Aorta (tissue), 5 donors: Measurements from ENCODE around the gene AUNIP. TPM values are rescaled to one million over a fixed set of nuclear protein-coding genes. Genes with fewer than 3 reads are reported as not detected.

Experiments used
- ATAC-seq: fragments of 200-7000 bp; cut with Tn5 transposase; one replicate; pipeline ENCODE4 v1.9.1; 2022; ENCODE audit warnings: moderate library complexity; ENCODE audit not compliant: low FRiP score
- DNase-seq, 2 donors: peaks; one replicate each; pipeline ENCODE4 v3.0.0-alpha.2; 2020
- H3K27ac ChIP-seq, 2 donors: one replicate each; pipeline ENCODE4 v1.5.1; 2013; ENCODE audit warnings: low read length in 2 of 2, mild to moderate bottlenecking in 2 of 2, moderate library complexity in 2 of 2, control low read depth in 1 of 2, inconsistent platforms in 1 of 2, low read depth in 1 of 2
- H3K27me3 ChIP-seq, 2 donors: one replicate each; pipeline ENCODE4 v1.6.1; 2013; ENCODE audit warnings: control low read depth in 1 of 2, low read length in 1 of 2, mild to moderate bottlenecking in 1 of 2, moderate library complexity in 1 of 2; ENCODE audit not compliant: insufficient read depth in 2 of 2, control insufficient read depth in 1 of 2
- H3K36me3 ChIP-seq, 2 donors: one replicate each; pipeline ENCODE4 v1.6.1; 2013; ENCODE audit warnings: control low read depth in 1 of 2, low read length in 1 of 2, mild to moderate bottlenecking in 1 of 2; ENCODE audit not compliant: insufficient read depth in 2 of 2, control insufficient read depth in 1 of 2
- H3K4me1 ChIP-seq, 2 donors: one replicate each; pipeline ENCODE4 v1.6.1; 2013; ENCODE audit warnings: low read length in 2 of 2, control low read depth in 1 of 2, mild to moderate bottlenecking in 1 of 2, moderate library complexity in 1 of 2; ENCODE audit not compliant: insufficient read depth in 2 of 2, control insufficient read depth in 1 of 2
- H3K4me3 ChIP-seq, 2 donors: one replicate each; pipeline ENCODE4 v1.5.1; 2013; ENCODE audit warnings: low read length in 2 of 2, control low read depth in 1 of 2, mild to moderate bottlenecking in 1 of 2
- H3K9me3 ChIP-seq: one replicate; pipeline ENCODE4 v1.6.1; 2013; ENCODE audit warnings: mild to moderate bottlenecking, low read length; ENCODE audit not compliant: control insufficient read depth
- WGBS, 2 donors: extraction: QIAGEN DNeasy Blood & Tissue Kit; methylation state at CpG; one replicate each; pipeline ENCODE4 v1.1.7; 2013; 5-methylcytosine and 5-hydroxymethylcytosine counted together
- intact Hi-C, 2 donors: fragments of 100-400 bp; cut with DNase I; formaldehyde crosslinking; loops; one replicate each; pipeline versions ENCODE4 v1.14.2 to v1.15.0; 2022
- polyA plus RNA-seq, 2 donors: library from polyadenylated mRNA; stranded (reverse); fragments of 200-250 nt; gene quantifications; one replicate each; pipeline ENCODE4 v1.2.3, GENCODE V29; 2013
- total RNA-seq, 2 donors: library from RNA; stranded (reverse); fragmentation: NEBNext Ultra II Directional; extraction: Animal tissue kit (Norgen Biotek cat#: 25700); gene quantifications; one replicate each; pipeline ENCODE4 v1.2.1, GENCODE V29; 2021
- donor health status: healthy with polysubstance abuse.
- donor health status: Bipolar disorder and iron deficiency.
- donor health status: DM: no; HTN: no; CAD: no.
- donor health status: DM: no; HTN: no; CAD: no.
- donor health status: DM: yes; HTN: yes; CAD: no.

The AUNIP gene
- total and polyA plus RNA-seq, 4 donors, result not detected

DNA sequence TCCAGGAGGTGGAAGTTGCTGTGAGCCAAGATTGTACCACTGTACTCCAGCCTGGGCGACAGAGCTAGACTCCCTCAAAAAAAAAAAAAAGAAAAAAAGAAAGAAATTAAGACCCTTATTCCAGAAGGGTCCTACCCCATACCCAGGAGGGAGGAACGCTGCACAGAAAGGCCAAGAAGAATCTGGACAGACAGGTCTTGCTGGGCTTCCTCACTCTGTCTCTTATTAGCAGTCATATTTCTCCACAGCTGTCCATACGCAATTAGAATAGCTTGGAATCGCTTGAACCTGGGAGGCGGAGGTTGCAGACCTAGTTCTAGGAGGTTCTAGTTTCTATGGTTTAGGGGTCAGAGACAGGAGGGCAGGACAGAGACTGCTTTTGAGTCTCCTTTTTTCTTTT is 19.4 kb upstream of the AUNIP start:
- H3K27ac ChIP-seq, result no peak overlapping the region
- intact Hi-C loops, result no loop called here
- WGBS, 2 donors, result 93 to 95% methylated on average over 5 of the region's 5 CpGs
- no peaks in the 10 kb centered on the region for H3K36me3 ChIP-seq
- ATAC-seq (no peak), DNase-seq (no peak)
- H3K9me3 ChIP-seq, result no peaks in the 10 kb centered on the region
- H3K4me3 ChIP-seq, result no peak overlapping the region
- no peaks in the 10 kb centered on the region for H3K27me3 ChIP-seq
- no peaks in the 10 kb centered on the region for H3K4me1 ChIP-seq

DNA sequence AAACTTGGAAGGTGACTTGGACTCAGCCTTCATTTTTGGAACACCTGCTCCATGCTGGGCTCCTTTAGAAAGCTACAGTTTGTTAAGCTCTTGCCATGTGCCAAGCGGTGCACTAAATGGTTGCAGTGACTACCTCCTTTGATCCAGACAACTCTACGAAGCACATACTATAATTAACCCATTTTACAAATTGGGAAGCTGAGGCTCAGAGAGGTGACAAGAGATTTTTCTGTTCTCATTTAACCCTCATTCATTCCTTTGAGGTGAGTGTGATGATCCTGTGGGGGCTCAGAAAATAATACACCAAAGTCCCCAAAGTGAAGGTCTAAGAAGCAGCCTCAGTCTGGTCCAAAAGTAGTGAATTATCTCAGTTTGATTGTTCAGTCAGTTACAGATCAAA is 17.9 kb upstream of the AUNIP start:
- intact Hi-C loops, result no loop called here
- Histone ChIP-seq H3K27ac (no peak overlapping the region), H3K36me3 (no peaks in the 10 kb centered on the region), H3K4me3 (no peak overlapping the region), H3K9me3 (no peaks in the 10 kb centered on the region), H3K27me3 (no peaks in the 10 kb centered on the region), H3K4me1 (no peaks in the 10 kb centered on the region)
- 89 to 97% methylated on average over 2 of the region's 2 CpGs for WGBS, 2 donors
- ATAC-seq (no peak), DNase-seq (no peak)

DNA sequence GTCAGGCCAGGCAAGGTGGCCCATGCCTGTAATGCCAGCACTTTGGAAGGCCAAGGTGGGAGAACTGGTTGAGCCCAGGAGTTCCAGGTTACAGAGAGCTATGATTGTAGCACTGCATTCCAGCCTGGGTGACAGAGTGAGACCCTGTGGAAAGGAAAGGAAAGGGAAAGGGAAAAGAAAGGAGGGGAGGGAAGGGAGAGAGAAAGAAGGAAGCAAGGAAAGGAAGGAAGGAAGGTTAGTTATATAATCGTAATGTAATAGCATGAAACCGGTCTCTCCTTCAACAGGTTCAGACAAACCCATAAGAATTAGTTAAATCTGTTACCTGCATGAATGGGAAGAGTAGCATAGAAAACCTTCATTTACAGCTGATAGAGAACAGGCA is 17.4 kb upstream of the AUNIP start:
- H3K27ac ChIP-seq, result no peak overlapping the region
- intact Hi-C loops, result no loop called here
- no peaks in the 10 kb centered on the region for H3K4me1 ChIP-seq
- H3K4me3 ChIP-seq, result no peak overlapping the region
- H3K9me3 ChIP-seq, result no peaks in the 10 kb centered on the region
- H3K36me3 ChIP-seq, result no peaks in the 10 kb centered on the region
- DNase-seq, result peak in 1 of 2 donors; percentile 0
- ATAC-seq, result no peak
- WGBS, 2 donors, result 88% methylated on average over 2 of the region's 2 CpGs
- no peaks in the 10 kb centered on the region for H3K27me3 ChIP-seq

DNA sequence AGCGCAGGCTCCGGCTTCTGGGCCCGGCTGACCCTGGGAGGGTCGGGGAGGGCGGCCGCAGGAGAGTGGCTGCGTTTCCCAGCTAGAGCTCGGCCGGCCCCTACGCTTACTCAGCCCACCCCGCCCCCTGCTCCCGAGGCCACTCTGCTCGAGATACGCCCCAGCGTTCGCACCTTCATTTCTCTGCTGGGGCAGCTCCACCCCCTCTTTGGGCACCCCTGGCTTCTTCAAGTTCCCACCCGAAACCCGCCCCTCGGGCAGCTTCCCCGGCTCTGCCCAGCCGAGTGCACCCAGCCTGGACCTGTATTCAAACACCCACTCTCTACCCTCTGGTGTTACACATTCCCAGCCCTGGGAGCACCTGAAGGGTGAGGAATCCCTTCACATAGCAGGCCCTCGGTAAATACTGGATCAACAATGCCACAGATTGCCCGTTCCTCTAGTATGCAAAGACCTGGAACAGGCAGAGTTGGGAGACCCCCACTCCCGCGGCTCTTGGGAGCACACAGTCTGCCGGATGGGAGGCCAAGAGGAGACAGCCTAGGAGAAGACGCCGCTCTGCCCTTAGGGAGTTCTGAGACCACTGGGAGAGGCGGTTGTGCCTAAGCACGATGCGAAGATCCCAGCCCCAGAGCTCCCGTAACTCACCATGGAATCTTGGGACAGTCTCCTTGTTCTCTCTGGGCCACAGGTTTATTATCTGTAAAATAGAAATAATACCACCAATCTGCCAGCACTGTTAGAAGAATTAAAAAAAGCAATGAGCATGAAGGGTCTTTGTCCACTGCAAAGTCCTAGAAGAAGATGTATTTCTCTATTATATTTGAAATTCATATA is 16.8 kb upstream of the AUNIP start:
- peak overlapping the region in 1 of 2 donors; percentile 13 for H3K27ac ChIP-seq
- intact Hi-C loops, result loop anchor here in 1 of 2 donors (1.0 kb wide), 1 partner anchor 16 kb away; no protein-coding TSS in a partner anchor
- no peaks in the 10 kb centered on the region for H3K9me3 ChIP-seq
- ATAC-seq, result peak; percentile 72
- H3K27me3 ChIP-seq, result no peaks in the 10 kb centered on the region
- WGBS, 2 donors, result 22 to 23% methylated on average over 31 to 32 of the region's 32 CpGs
- H3K36me3 ChIP-seq, result no peaks in the 10 kb centered on the region
- no peaks in the 10 kb centered on the region for H3K4me1 ChIP-seq
- peak in 1 of 2 donors; percentile 87 for DNase-seq
- H3K4me3 ChIP-seq, result peak overlapping the region; percentile 54 to 73

DNA sequence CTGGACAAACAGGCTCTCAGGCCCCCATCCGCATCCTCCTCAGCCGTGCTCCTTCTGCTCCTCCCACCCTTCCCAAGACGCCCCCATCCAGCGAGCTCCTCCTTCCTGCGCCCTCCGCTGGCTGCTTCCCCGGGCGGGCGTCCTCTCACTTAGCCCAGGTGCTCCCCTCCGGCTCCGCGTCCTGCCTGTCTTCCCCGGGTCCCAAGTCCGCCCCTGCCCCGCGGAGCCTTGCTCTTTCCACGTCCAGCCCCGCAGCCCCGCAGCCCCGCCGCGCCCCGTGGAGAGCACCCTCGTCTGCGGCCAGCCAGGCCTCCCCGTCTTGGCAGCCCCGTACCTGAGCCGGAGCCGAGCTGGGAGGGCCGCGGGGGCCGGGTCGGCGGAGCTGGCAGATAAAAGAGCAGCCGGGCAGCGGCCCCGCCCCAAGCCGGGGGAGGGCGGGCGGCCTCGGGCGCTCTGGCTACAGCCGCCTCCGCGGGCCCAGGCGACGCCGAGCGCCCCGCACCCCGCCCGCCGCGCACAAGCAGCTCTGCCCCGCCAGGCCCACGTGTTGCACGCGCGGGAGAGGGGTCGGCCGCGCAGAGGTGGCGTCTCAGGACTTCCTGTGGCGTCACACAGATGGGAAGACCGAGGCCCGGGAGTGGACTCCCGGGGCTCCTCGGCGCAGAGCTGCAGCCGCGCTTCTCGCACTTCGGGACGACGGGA is 16.0 kb upstream of the AUNIP start, which contains the start of gene PAQR7:
TSS of gene PAQR7 (minus strand) at position 555 of the 702 bp plus-strand sequence. CDS start 11,869 bp downstream, outside the sequence.
- Histone ChIP-seq H3K4me3 (peak within 1 kb of the TSS; percentile 54 to 73), H3K27ac (peak within 1 kb of the TSS in 1 of 2 donors; percentile 13), H3K36me3 (no peaks in the 10 kb centered on the region), H3K9me3 (no peaks in the 10 kb centered on the region), H3K27me3 (no peaks in the 10 kb centered on the region), H3K4me1 (no peaks in the 10 kb centered on the region)
- WGBS, 2 donors, result 0 to 1% methylated on average over 55 to 75 of the region's 75 CpGs
- intact Hi-C loops, result loop anchor here in 1 of 2 donors (1.0 kb wide), 1 partner anchor 17 kb away; no protein-coding TSS in a partner anchor
- ATAC-seq (peak; percentile 92), DNase-seq (peak; percentile 87 to 90)

DNA sequence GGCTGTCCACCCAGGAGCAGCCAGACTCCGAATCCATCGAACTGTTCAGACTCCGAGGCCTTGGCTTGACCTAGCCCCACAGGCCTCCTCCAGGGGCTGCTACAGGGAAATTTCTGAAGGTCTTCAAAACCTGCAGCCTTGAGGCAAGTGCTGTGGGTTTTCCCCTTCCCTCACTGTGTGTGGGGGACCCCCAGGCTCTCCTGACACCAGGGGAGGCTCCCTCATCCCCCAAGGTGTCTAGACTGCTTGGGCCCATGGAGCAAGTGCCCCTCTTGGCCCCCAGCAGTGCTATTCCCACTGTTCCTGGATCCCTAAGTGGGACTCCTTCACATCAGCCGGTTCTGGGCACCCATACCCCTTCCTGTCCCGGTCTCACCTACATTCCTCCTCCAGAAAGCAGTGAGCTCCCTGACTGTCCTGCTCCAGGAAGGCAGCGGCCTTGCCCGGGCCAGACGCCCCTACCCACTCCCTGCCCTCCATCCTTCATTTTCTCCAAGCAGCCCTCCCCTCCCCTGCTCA is 15.4 kb upstream of the AUNIP start:
- no peaks in the 10 kb centered on the region for H3K9me3 ChIP-seq
- H3K27me3 ChIP-seq, result no peaks in the 10 kb centered on the region
- ATAC-seq, result no peak
- no peaks in the 10 kb centered on the region for H3K36me3 ChIP-seq
- H3K27ac ChIP-seq, result no peak overlapping the region
- DNase-seq, result peak; percentile 27 to 64
- intact Hi-C loops, result loop anchor here in 1 of 2 donors (1.0 kb wide), 1 partner anchor 18 kb away; no protein-coding TSS in a partner anchor
- H3K4me3 ChIP-seq, result peak overlapping the region in 1 of 2 donors; percentile 54
- 24 to 37% methylated on average over 8 of the region's 8 CpGs for WGBS, 2 donors
- H3K4me1 ChIP-seq, result no peaks in the 10 kb centered on the region

DNA sequence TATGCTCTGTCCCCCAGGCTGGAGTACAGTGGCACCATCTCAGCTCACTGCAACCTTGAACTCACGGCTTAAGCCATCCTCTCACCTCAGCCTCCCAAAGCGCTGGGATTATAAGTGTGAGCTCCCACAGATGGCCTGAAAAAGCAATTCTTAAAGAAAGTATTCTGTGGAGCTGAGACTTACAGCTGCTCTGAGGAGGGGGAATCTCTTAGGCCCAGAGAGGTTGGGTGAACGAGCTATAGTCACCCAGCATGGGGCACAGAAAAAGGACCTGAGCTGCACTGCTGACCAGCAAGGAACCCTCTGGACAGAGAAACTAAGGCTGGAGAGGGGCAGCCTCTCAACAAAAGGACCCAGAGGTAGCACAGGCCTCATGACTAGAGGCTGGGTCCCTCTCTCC is 15.0 kb upstream of the AUNIP start:
- Histone ChIP-seq H3K4me3 (no peak overlapping the region), H3K9me3 (no peaks in the 10 kb centered on the region), H3K27me3 (no peaks in the 10 kb centered on the region), H3K4me1 (no peaks in the 10 kb centered on the region), H3K36me3 (no peaks in the 10 kb centered on the region), H3K27ac (no peak overlapping the region)
- peak in 1 of 2 donors; percentile 11 for DNase-seq
- WGBS, 2 donors, result 94 to 96% methylated on average over 3 of the region's 3 CpGs
- intact Hi-C loops, result no loop called here
- no peak for ATAC-seq

DNA sequence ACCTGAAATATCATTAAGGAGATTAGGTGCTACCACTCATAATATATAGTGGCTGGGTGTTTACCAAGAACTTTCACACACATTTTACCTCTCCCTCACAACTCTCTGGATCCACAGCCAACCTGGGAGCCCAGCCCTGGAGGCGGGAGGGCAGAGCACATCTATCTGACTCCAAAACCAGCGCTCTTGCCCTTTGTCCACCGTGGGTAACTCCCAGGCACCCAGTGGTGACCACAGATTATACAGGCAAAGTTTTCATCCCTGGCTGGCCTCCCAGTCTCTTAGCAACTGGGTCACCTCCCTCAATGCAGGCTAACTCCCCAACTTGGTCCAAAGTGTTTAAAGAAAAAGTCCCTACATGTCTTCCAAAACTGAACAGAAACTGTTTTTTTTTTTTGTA is 13.9 kb upstream of the AUNIP start:
- Histone ChIP-seq H3K9me3 (no peaks in the 10 kb centered on the region), H3K4me3 (no peak overlapping the region), H3K27me3 (no peaks in the 10 kb centered on the region), H3K27ac (no peak overlapping the region), H3K4me1 (no peaks in the 10 kb centered on the region), H3K36me3 (no peaks in the 10 kb centered on the region)
- 62 to 67% methylated on average over 3 of the region's 3 CpGs for WGBS, 2 donors
- DNase-seq, result peak in 1 of 2 donors; percentile 27
- ATAC-seq, result no peak
- intact Hi-C loops, result no loop called here
